Measurements from ENCODE around the gene PLCXD1.
"Not testable (repeated sequence)": the region's sequence is repeated elsewhere in the genome, so short reads cannot be mapped to it uniquely, and the experiment has no call there.

PLCXD1 gene

DNA sequence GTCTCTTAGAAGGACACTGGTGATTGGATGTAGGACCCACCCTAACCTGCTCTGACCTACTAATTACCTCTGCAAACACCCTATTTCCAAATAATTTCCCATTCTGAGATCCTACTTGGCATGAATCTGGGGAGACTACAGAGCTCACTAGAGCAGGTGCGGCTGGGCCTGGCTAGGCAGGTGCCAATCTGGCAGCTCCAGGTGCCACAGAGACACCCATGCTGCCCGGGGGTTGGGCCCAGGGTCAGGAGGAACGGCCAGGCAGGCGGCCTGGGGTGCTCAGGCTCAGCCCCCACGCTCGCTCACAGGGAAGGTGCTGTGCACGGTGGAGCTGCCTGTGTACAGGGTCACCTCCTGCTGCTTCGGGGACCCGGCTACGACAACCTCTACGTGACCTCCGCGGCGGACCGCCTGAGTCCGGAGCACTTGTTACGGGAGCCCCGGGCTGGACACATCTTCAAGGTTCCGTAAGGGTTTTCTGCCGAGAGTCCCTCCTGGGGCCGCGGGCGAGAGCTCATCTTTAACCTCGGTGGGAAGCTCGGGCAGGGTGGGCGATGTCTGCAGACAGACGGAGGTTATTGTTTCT lies 26.5 kb upstream of the PLCXD1 start:
- H3K36me3 ChIP-seq (ENCODE audit: control insufficient read depth, insufficient read depth, low read length): no peaks in the 10 kb centered on the region
- H3K9me3 ChIP-seq (ENCODE audit: control insufficient read depth, insufficient read depth, low read length): no peaks in the 10 kb centered on the region
- no peak overlapping the region for H3K4me3 ChIP-seq (ENCODE audit: low read length)
- no peaks in the 10 kb centered on the region for H3K27me3 ChIP-seq (ENCODE audit: control insufficient read depth, insufficient read depth, low read length)
- no peak for DNase-seq (ENCODE audit: low read depth, low spot score)
- peaks cover 2% of the 10 kb centered on the region; the same call in 1 of the 2 replicates for H3K4me1 ChIP-seq (ENCODE audit: control insufficient read depth, insufficient read depth, low read length)
- no peak overlapping the region for H3K27ac ChIP-seq (ENCODE audit: low read length)
- no CpG with 5 or more reads among the region's 27 CpGs for WGBS (ENCODE audit: insufficient coverage, insufficient read length)

DNA sequence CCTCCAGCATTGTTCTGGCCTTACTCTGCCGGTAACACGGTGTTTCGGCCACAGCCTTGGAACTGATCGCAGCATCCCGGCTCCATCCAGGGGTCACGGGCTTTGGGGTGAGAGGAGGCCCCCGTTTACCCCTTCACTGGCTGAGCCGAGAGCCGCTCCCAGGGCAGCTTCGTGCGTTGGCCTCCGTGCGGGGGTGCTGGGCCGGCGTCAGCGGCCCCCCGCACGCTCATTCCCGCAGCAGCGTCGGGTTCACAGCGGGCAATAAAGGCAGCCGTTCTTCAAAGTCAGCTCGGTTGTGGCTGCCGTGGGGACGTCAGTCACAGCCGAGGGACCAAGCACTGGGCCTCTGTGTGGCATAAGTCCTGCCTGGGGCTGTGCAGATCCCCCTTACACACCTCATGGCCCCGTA lies 25.3 kb upstream of the PLCXD1 start:
- Histone ChIP-seq H3K4me3 (ENCODE audit: low read length) (no peak overlapping the region), H3K9me3 (ENCODE audit: control insufficient read depth, insufficient read depth, low read length) (no peaks in the 10 kb centered on the region), H3K27ac (ENCODE audit: low read length) (no peak overlapping the region), H3K4me1 (ENCODE audit: control insufficient read depth, insufficient read depth, low read length) (peaks cover 2% of the 10 kb centered on the region; the same call in 1 of the 2 replicates), H3K36me3 (ENCODE audit: control insufficient read depth, insufficient read depth, low read length) (no peaks in the 10 kb centered on the region), H3K27me3 (ENCODE audit: control insufficient read depth, insufficient read depth, low read length) (no peaks in the 10 kb centered on the region)
- no CpG with 5 or more reads among the region's 28 CpGs for WGBS (ENCODE audit: insufficient coverage, insufficient read length)
- no peak for DNase-seq (ENCODE audit: low read depth, low spot score)

- H3K27me3 ChIP-seq (ENCODE audit: control insufficient read depth, insufficient read depth, low read length); DNase-seq (ENCODE audit: low read depth, low spot score); H3K9me3 ChIP-seq (ENCODE audit: control insufficient read depth, insufficient read depth, low read length); H3K4me1 ChIP-seq (ENCODE audit: control insufficient read depth, insufficient read depth, low read length); H3K27ac ChIP-seq (ENCODE audit: low read length); H3K36me3 ChIP-seq (ENCODE audit: control insufficient read depth, insufficient read depth, low read length); H3K4me3 ChIP-seq (ENCODE audit: low read length): not testable (repeated sequence)
- WGBS (ENCODE audit: insufficient coverage, insufficient read length): no CpG with 5 or more reads among the region's 14 CpGs
Observed at GRCh38 chrX:257054-257453, 24.1 kb upstream of the PLCXD1 start.

GRCh38 chrX:257681-258289 lies 23.4 kb upstream of the PLCXD1 start:
- Histone ChIP-seq H3K4me3 (ENCODE audit: low read length) (no peak overlapping the region), H3K27me3 (ENCODE audit: control insufficient read depth, insufficient read depth, low read length) (no peaks in the 10 kb centered on the region), H3K27ac (ENCODE audit: low read length) (no peak overlapping the region), H3K9me3 (ENCODE audit: control insufficient read depth, insufficient read depth, low read length) (no peaks in the 10 kb centered on the region), H3K36me3 (ENCODE audit: control insufficient read depth, insufficient read depth, low read length) (no peaks in the 10 kb centered on the region), H3K4me1 (ENCODE audit: control insufficient read depth, insufficient read depth, low read length) (peaks cover 2% of the 10 kb centered on the region; the same call in 1 of the 2 replicates)
- no CpG with 5 or more reads among the region's 21 CpGs for WGBS (ENCODE audit: insufficient coverage, insufficient read length)
- no peak for DNase-seq (ENCODE audit: low read depth, low spot score)

- Histone ChIP-seq H3K9me3 (ENCODE audit: control insufficient read depth, insufficient read depth, low read length) (no peaks in the 10 kb centered on the region), H3K4me3 (ENCODE audit: low read length) (no peak overlapping the region), H3K27ac (ENCODE audit: low read length) (no peak overlapping the region), H3K27me3 (ENCODE audit: control insufficient read depth, insufficient read depth, low read length) (no peaks in the 10 kb centered on the region), H3K4me1 (ENCODE audit: control insufficient read depth, insufficient read depth, low read length) (peaks cover 2% of the 10 kb centered on the region; the same call in 1 of the 2 replicates), H3K36me3 (ENCODE audit: control insufficient read depth, insufficient read depth, low read length) (no peaks in the 10 kb centered on the region)
- DNase-seq (ENCODE audit: low read depth, low spot score): no peak
- WGBS (ENCODE audit: insufficient coverage, insufficient read length): no CpG with 5 or more reads among the region's 8 CpGs
Observed at GRCh38 chrX:258291-259040, 22.7 kb upstream of the PLCXD1 start.

DNA sequence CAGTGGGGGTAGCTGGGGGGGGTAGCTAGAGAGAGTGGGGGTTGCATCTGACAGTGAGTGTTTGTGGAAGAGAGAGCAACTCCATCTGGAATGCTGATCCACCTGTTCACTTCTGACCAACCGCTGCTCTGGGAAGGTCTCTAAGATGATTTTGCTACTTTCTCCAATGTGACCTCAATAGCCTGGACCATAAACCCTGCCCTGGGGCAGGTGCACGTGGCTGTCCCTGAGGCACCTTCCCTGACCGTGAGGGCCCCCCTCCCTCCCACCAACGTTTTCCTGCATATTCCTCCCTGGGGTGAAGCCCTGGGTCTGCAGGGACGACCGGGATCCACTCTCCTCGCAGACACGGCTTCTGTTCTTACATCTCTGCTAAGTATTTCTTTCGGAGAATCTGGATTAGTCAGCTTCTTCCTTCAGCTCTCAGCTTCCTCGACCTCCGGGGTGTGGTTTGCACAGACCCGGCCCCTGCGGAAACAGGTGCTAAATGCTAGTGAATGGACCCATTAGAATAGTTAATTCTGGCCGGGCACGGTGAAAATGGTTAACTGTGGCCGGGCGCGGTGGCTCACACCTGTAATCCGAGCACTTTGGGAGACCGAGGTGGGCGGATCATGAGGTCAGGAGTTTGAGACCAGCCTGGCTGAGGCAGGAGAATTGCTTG lies 21.4 kb upstream of the PLCXD1 start:
- DNase-seq (ENCODE audit: low read depth, low spot score): no peak
- Histone ChIP-seq H3K27ac (ENCODE audit: low read length) (no peak overlapping the region), H3K36me3 (ENCODE audit: control insufficient read depth, insufficient read depth, low read length) (no peaks in the 10 kb centered on the region), H3K4me1 (ENCODE audit: control insufficient read depth, insufficient read depth, low read length) (peaks cover 2% of the 10 kb centered on the region; the same call in 1 of the 2 replicates), H3K9me3 (ENCODE audit: control insufficient read depth, insufficient read depth, low read length) (no peaks in the 10 kb centered on the region), H3K27me3 (ENCODE audit: control insufficient read depth, insufficient read depth, low read length) (no peaks in the 10 kb centered on the region; the same call in 1 of the 2 replicates), H3K4me3 (ENCODE audit: low read length) (no peak overlapping the region)
- no CpG with 5 or more reads among the region's 21 CpGs for WGBS (ENCODE audit: insufficient coverage, insufficient read length)

GRCh38 chrX:261167-261918 lies 19.8 kb upstream of the PLCXD1 start:
- peaks cover 2% of the 10 kb centered on the region; the same call in 1 of the 2 replicates for H3K4me1 ChIP-seq (ENCODE audit: control insufficient read depth, insufficient read depth, low read length)
- no peak overlapping the region for H3K27ac ChIP-seq (ENCODE audit: low read length)
- no peaks in the 10 kb centered on the region for H3K9me3 ChIP-seq (ENCODE audit: control insufficient read depth, insufficient read depth, low read length)
- no peak for DNase-seq (ENCODE audit: low read depth, low spot score)
- H3K36me3 ChIP-seq (ENCODE audit: control insufficient read depth, insufficient read depth, low read length): no peaks in the 10 kb centered on the region
- H3K4me3 ChIP-seq (ENCODE audit: low read length): no peak overlapping the region
- H3K27me3 ChIP-seq (ENCODE audit: control insufficient read depth, insufficient read depth, low read length): no peaks in the 10 kb centered on the region; the same call in 1 of the 2 replicates
- WGBS (ENCODE audit: insufficient coverage, insufficient read length): no CpG with 5 or more reads among the region's 32 CpGs

DNA sequence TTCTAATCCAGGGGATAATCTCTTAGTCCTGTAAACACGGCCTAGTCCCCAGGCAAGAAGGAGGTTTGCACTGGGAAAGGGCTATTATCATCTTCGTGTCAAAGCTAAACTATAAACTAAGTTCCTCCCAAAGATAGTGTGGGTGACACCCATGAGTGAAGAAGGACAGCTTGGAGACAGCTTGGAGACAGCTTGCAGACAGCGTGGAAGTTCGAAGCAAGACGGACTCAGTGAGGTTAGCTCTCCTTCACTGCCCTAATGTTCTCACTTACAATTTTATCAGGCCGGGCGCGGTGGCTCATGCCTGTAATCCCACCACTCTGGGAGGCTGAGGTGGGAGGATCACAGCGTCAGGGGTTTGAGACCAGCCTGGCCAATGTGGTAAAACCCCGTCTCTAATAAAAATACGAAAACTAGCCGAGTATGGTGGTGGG lies 19.2 kb upstream of the PLCXD1 start:
- no peaks in the 10 kb centered on the region; the same call in 1 of the 2 replicates for H3K27me3 ChIP-seq (ENCODE audit: control insufficient read depth, insufficient read depth, low read length)
- no peaks in the 10 kb centered on the region for H3K36me3 ChIP-seq (ENCODE audit: control insufficient read depth, insufficient read depth, low read length)
- no peaks in the 10 kb centered on the region for H3K9me3 ChIP-seq (ENCODE audit: control insufficient read depth, insufficient read depth, low read length)
- no CpG with 5 or more reads among the region's 12 CpGs for WGBS (ENCODE audit: insufficient coverage, insufficient read length)
- H3K4me1 ChIP-seq (ENCODE audit: control insufficient read depth, insufficient read depth, low read length): peaks cover 2% of the 10 kb centered on the region; the same call in 1 of the 2 replicates
- DNase-seq (ENCODE audit: low read depth, low spot score): no peak
- H3K27ac ChIP-seq (ENCODE audit: low read length): no peak overlapping the region
- no peak overlapping the region for H3K4me3 ChIP-seq (ENCODE audit: low read length)

GRCh38 chrX:262381-262909 lies 18.7 kb upstream of the PLCXD1 start:
- no CpG with 5 or more reads among the region's 13 CpGs for WGBS (ENCODE audit: insufficient coverage, insufficient read length)
- no peak overlapping the region for H3K27ac ChIP-seq (ENCODE audit: low read length)
- no peaks in the 10 kb centered on the region; the same call in 1 of the 2 replicates for H3K27me3 ChIP-seq (ENCODE audit: control insufficient read depth, insufficient read depth, low read length)
- H3K4me1 ChIP-seq (ENCODE audit: control insufficient read depth, insufficient read depth, low read length): peaks cover 2% of the 10 kb centered on the region; the same call in 1 of the 2 replicates
- H3K36me3 ChIP-seq (ENCODE audit: control insufficient read depth, insufficient read depth, low read length): no peaks in the 10 kb centered on the region
- DNase-seq (ENCODE audit: low read depth, low spot score): no peak
- no peaks in the 10 kb centered on the region for H3K9me3 ChIP-seq (ENCODE audit: control insufficient read depth, insufficient read depth, low read length)
- no peak overlapping the region for H3K4me3 ChIP-seq (ENCODE audit: low read length)

Measured in iPS DF 6.9 (cell line).